Tibial artery (tissue), 4 donors: ENCODE results near the gene C11orf98.
A peak's percentile ranks its signal among the peaks of the same experiment; 100 is the strongest.
"Not testable (repeated sequence)": the region's sequence is repeated elsewhere in the genome, so short reads cannot be mapped to it uniquely, and the experiment has no call there.

ENCODE experiments used
- DNase-seq, 2 donors: peaks; one replicate each; pipeline ENCODE4 v3.0.0-alpha.2; 2019
- H3K27ac ChIP-seq, 2 donors: fragments of 200-600 bp; sonication (generic) in 1 of 2; 1 replicate in 1 of 2; 2 replicates in 1 of 2; pipeline ENCODE4 v1.5.1; 2018 to 2019; ENCODE audit warnings: mild to moderate bottlenecking in 1 of 2
- H3K27me3 ChIP-seq, 2 donors: fragments of 200-600 bp; sonication (generic) in 1 of 2; one replicate each; pipeline versions ENCODE4 v1.5.1 to v1.6.0; 2016 to 2019
- H3K36me3 ChIP-seq, 3 donors: fragments of 200-600 bp; sonication (generic) in 2 of 3; one replicate each; pipeline ENCODE4 v1.5.1; 2016 to 2019; ENCODE audit warnings: mild to moderate bottlenecking in 2 of 3
- H3K4me1 ChIP-seq, 4 donors: fragments of 200-600 bp; sonication (generic) in 2 of 4; 1 replicate in 3 of 4; 2 replicates in 1 of 4; pipeline ENCODE4 v1.5.1; 2016 to 2019
- H3K4me3 ChIP-seq, 2 donors: fragments of 200-600 bp; sonication (generic) in 1 of 2; 1 replicate in 1 of 2; 2 replicates in 1 of 2; pipeline ENCODE4 v1.5.1; 2018 to 2019; ENCODE audit warnings: mild to moderate bottlenecking in 2 of 2
- H3K9me3 ChIP-seq, 3 donors: fragments of 200-600 bp; sonication (generic) in 1 of 3; one replicate each; pipeline ENCODE4 v1.5.1; 2016 to 2019
- CTCF ChIP-seq, 2 experiments: fragments of 200-600 bp in 1 of 2; fragments of 450-650 bp in 1 of 2; IDR thresholded peaks; one replicate each; pipeline ENCODE4 v1.5.1; 2017 to 2019; ENCODE audit warnings: antibody characterized with exemption in 2 of 2, mild to moderate bottlenecking in 1 of 2, moderate library complexity in 1 of 2
- intact Hi-C: fragments of 100-400 bp; cut with DNase I; formaldehyde crosslinking; loops from one replicate; pipeline ENCODE4 v1.15.0; 2023; ENCODE audit warnings: low total_unique reads

Gene C11orf98

DNA sequence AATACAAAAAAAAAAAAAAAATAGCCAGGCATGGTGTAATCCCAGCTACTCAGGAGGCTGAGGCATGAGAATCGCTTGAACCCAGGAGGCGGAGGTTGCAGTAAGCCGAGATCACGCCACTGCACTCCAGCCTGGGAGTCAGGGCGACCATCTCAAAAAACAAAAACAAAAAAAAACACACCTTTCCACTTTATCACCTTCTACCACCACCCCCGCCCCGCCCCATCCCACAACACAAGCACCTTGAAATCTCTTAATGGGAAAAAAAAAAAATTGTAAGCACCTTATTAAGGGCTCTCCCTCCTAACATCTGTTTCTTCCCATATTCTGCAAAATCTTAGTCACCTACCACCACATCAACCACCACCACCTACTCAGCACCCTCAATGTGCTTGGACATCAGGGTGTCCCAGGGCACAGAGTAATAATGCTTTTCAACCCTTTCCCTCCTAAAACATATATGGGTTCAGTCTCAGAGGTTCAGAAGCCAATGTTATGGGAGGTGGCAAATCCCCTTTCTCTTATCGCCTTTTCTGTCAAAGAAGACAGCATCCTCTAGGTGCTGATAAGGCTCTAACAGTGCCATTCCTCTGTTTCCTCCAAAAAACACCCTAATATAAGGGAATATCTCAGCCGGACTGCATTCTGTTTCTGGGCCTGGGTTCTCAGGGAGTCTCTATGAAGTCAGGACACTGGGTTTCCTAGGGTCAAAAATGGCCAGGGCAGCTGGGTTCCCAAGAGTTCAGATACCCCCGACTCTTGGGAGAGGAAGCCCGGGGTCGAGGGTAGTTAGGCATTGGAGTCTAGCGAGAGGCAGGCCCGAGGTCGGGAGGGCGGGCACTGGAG lies 12.6 kb downstream of the C11orf98 start:
- DNase-seq: no peak
- peaks cover 0 to 18% (median 11%) of the 10 kb centered on the region in 4 donors for H3K4me1 ChIP-seq
- intact Hi-C loops: no loop called here
- H3K27me3 ChIP-seq: no peaks in the 10 kb centered on the region
- TF ChIP-seq CTCF (IDR thresholded peaks at IDR 0.05): no peak
- H3K36me3 ChIP-seq: peaks cover 12 to 33% (median 23%) of the 10 kb centered on the region in 3 donors
- H3K4me3 ChIP-seq: peak overlapping the region; percentile 60 to 96
- peak overlapping the region; percentile 81 to 96 for H3K27ac ChIP-seq
- H3K9me3 ChIP-seq: no peaks in the 10 kb centered on the region

GRCh38 chr11:62650283-62650682 lies 14.7 kb downstream of the C11orf98 start:
- peaks cover 0 to 31% (median 21%) of the 10 kb centered on the region in 4 donors for H3K4me1 ChIP-seq
- H3K36me3 ChIP-seq: peaks cover 12 to 33% (median 23%) of the 10 kb centered on the region in 3 donors
- H3K4me3 ChIP-seq, H3K27ac ChIP-seq, DNase-seq, H3K27me3 ChIP-seq, intact Hi-C loops, H3K9me3 ChIP-seq: not testable (repeated sequence)

DNA sequence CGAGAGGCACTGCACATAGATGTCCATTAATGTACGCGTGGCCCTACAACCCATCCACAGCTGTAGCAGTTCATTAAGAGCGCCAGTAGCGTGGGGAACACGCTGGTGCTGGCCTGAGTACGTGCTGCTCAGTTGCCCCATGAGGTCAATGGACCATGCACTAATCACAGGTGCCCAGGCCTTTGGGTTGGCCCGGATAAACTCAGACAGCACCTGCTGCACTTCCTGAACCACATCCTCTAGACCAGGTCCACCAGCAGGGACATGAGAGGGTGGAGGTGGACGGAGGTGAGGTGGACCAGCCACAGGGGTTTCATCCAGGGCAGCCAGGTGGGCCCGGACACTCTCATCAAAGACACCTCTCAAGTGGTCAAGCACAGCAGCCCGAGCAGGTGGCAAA lies 15.5 kb downstream of the C11orf98 start:
- no peak overlapping the region for H3K4me3 ChIP-seq
- H3K9me3 ChIP-seq: no peaks in the 10 kb centered on the region
- DNase-seq: no peak
- intact Hi-C loops: no loop called here
- peaks cover 12 to 33% (median 23%) of the 10 kb centered on the region in 3 donors for H3K36me3 ChIP-seq
- peaks cover 0 to 39% (median 27%) of the 10 kb centered on the region in 4 donors for H3K4me1 ChIP-seq
- no peaks in the 10 kb centered on the region for H3K27me3 ChIP-seq
- TF ChIP-seq CTCF (IDR thresholded peaks at IDR 0.05): no peak
- H3K27ac ChIP-seq: no peak overlapping the region

DNA sequence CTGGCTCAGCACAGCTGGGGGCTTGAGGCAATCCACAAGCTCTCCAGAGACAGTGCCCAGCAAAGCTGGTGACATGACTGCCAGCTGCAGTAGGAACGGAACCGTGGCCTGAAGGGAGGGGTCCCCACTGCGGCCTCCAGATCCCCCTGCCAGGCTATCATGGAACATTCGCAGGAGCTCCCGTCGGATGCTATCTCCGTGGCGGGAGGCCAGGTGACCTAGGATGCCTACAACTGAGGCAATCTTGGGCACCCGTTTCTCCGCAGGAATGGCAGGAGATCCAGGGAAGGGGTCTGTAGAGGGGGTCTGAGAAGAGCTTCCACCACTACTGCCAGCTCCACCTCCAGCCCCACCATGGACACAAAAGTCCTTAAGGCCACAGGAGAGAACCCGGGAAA lies 16.0 kb downstream of the C11orf98 start:
- Histone ChIP-seq H3K9me3 (no peaks in the 10 kb centered on the region), H3K4me1 (peaks cover 0 to 44% (median 33%) of the 10 kb centered on the region in 4 donors), H3K27ac (no peak overlapping the region), H3K4me3 (no peak overlapping the region), H3K27me3 (no peaks in the 10 kb centered on the region), H3K36me3 (peaks cover 16 to 38% (median 23%) of the 10 kb centered on the region in 3 donors)
- intact Hi-C loops: no loop called here
- TF ChIP-seq CTCF (IDR thresholded peaks at IDR 0.05): no peak
- DNase-seq: no peak

DNA sequence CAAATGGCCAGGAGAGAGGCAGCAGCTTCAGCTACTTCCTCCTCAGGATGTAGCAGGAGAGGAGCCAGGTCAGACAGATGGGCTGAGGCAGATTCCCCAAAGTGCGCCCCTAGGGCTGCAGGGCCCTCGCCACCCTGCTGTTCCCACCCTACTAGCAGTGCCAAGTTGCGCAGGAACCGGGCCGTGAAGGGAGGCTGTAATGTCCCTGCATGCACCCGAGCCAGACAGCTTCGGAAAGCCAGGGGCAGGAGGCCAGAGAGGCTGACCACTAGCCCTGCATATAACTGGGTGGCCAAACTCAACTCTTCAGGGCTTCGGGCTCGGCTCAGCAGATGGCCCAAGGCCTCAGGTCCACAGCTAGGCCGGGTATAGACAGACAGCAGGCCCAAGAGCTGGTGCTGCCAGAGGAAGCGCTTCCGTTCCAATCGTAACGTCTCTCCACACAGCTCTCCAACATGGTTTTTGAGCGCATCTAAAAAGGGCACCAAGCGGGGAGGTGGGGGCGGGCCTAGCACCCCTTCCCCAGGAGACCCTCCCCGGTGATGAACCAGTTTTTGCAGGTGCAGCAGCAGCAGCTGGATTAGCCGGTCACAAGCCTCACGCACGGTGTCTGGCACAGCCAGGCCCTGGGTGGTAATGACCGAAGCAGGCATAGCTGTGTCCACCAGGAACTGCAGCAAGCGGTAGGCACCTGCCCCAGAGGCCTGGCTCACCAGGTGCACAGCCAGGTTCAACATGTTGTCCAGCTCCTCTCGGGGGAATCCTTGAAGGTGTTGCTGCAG lies 16.6 kb downstream of the C11orf98 start:
- intact Hi-C loops: no loop called here
- TF ChIP-seq CTCF (IDR thresholded peaks at IDR 0.05): no peak
- Histone ChIP-seq H3K36me3 (peaks cover 22 to 44% (median 28%) of the 10 kb centered on the region in 3 donors), H3K27ac (no peak overlapping the region), H3K4me1 (peaks cover 0 to 47% (median 33%) of the 10 kb centered on the region in 4 donors), H3K4me3 (no peak overlapping the region), H3K27me3 (no peaks in the 10 kb centered on the region), H3K9me3 (no peaks in the 10 kb centered on the region)
- DNase-seq: no peak

GRCh38 chr11:62647609-62648005 lies 17.4 kb downstream of the C11orf98 start:
- intact Hi-C loops: no loop called here
- Histone ChIP-seq H3K4me3 (no peak overlapping the region), H3K27me3 (no peaks in the 10 kb centered on the region), H3K9me3 (no peaks in the 10 kb centered on the region), H3K36me3 (peaks cover 30 to 51% (median 34%) of the 10 kb centered on the region in 3 donors), H3K27ac (peak overlapping the region in 1 of 2 donors; percentile 99), H3K4me1 (peaks cover 0 to 45% (median 33%) of the 10 kb centered on the region in 4 donors)
- DNase-seq: no peak
- TF ChIP-seq CTCF (IDR thresholded peaks at IDR 0.05): no peak
